HepG2 (cell line): Measurements from ENCODE around the gene NECTIN2. TPM values are rescaled to one million over a fixed set of nuclear protein-coding genes. Genes with fewer than 3 reads are reported as not detected.

Experiments
- FIP1L1 ChIP-seq: fragments of 200-400 bp; formaldehyde crosslinking; IDR thresholded peaks from 2 replicates; pipeline ENCODE4 v1.6.1; 2018; ENCODE audit warnings: low read depth, mild to moderate bottlenecking, low read length, moderate library complexity, borderline replicate concordance; ENCODE audit not compliant: insufficient read depth
- HMGXB3 ChIP-seq: sonication (generic); formaldehyde crosslinking; IDR thresholded peaks from 2 replicates; pipeline ENCODE4 v1.4.0; 2020; ENCODE audit warnings: missing genetic modification reagents, borderline replicate concordance
- HNF1B ChIP-seq: sonication (generic); formaldehyde crosslinking; IDR thresholded peaks from 2 replicates; pipeline ENCODE4 v1.5.1; 2020; ENCODE audit warnings: mild to moderate bottlenecking, moderate library complexity, missing genetic modification reagents
- PHF20 ChIP-seq: sonication (generic); formaldehyde crosslinking; IDR thresholded peaks from 2 replicates; pipeline ENCODE4 v1.5.0; 2020; ENCODE audit warnings: mild to moderate bottlenecking, missing genetic modification reagents
- PRPF4 ChIP-seq: fragments of 200-400 bp; formaldehyde crosslinking; IDR thresholded peaks from 2 replicates; pipeline ENCODE4 v1.6.1; 2016; ENCODE audit warnings: low read length, low read depth; ENCODE audit not compliant: poor library complexity, severe bottlenecking
- RARA ChIP-seq: IDR thresholded peaks from 2 replicates; pipeline ENCODE4 v1.6.1; 2016; ENCODE audit warnings: missing genetic modification reagents, missing compliant biosample characterization
- TAF1 ChIP-seq: sonication (generic); formaldehyde crosslinking; IDR thresholded peaks from 2 replicates; pipeline ENCODE4 v1.4.0; 2020; ENCODE audit warnings: missing genetic modification reagents
- ZHX1 ChIP-seq: sonication (generic); formaldehyde crosslinking; IDR thresholded peaks from 2 replicates; pipeline ENCODE4 v1.8.1; 2022; ENCODE audit warnings: low read depth, mild to moderate bottlenecking, missing genetic modification reagents
- ZNF646 ChIP-seq: sonication (generic); formaldehyde crosslinking; IDR thresholded peaks from 2 replicates; pipeline ENCODE4 v1.9.0; 2021; ENCODE audit warnings: mild to moderate bottlenecking, missing genetic modification reagents
- ZNF747 ChIP-seq: sonication (generic); formaldehyde crosslinking; IDR thresholded peaks from 2 replicates; pipeline ENCODE4 v1.8.1; 2023; ENCODE audit warnings: missing genetic modification reagents, mild to moderate bottlenecking, borderline replicate concordance
- ZNF775 ChIP-seq: sonication (generic); formaldehyde crosslinking; IDR thresholded peaks from 2 replicates; pipeline ENCODE4 v1.4.0; 2020; ENCODE audit warnings: missing genetic modification reagents, mild to moderate bottlenecking, moderate library complexity, borderline replicate concordance
- polyA plus RNA-seq, 8 experiments: library from polyadenylated mRNA; depleted of rRNA in 3 of 8; stranded (reverse) in 7 of 8; unstranded in 1 of 8; fragments of >200 nt; fragmentation: Illumina TruSeq in 4 of 8; extraction: Trizol in 4 of 8; gene quantifications; 2 replicates each; pipeline versions ENCODE4 v1.2.1 to v1.2.3, GENCODE V29; 2011 to 2016; ENCODE audit warnings: low read depth in 4 of 8, missing spikeins in 1 of 8, mixed read lengths in 1 of 8; ENCODE audit not compliant: insufficient read depth in 1 of 8
- total RNA-seq, 5 experiments: library from RNA; depleted of rRNA; stranded (reverse); fragments of >200 nt; fragmentation: Illumina TruSeq; extraction: Trizol; gene quantifications; 2 replicates each; pipeline ENCODE4 v1.2.3, GENCODE V29; 2016; ENCODE audit warnings: low read depth in 1 of 5

Gene NECTIN2
- total and polyA plus RNA-seq, 2 of the 13 experiments (the other 11 are each of a cell fraction or from before 2014, with no cell fraction given): 75.4 to 114 TPM

- TF ChIP-seq ZNF747 (no peak), FIP1L1 (no peak), TAF1 (no peak), RARA (peak; percentile 56), ZNF646 (CRISPR knock-in tag) (no peak), HNF1B (CRISPR knock-in tag) (0 out of 2 replicates have a peak, but pooled peaks have one; percentile 25), ZNF775 (CRISPR knock-in tag) (no peak), PHF20 (peak; percentile 30; the same call in 1 of the 2 replicates), HMGXB3 (CRISPR knock-in tag) (peak; percentile 32; the same call in 1 of the 2 replicates), PRPF4 (no peak), ZHX1 (peak; percentile 66; the same call in 1 of the 2 replicates)
Observed at GRCh38 chr19:44807652-44808462, 38.2 kb upstream of the NECTIN2 start (continued).
